Measurements from ENCODE around the gene MAP1B.

MAP1B gene

GRCh38 chr5:72216756-72217155 is 109.5 kb downstream of the MAP1B start:
- DNase-seq (ENCODE audit: low spot score) = no peak
- TF ChIP-seq CTCF (IDR thresholded peaks at IDR 0.05; ENCODE audit: borderline replicate concordance, control extremely low read depth, extremely low read depth, insufficient read depth, missing control alignments) = no peak
- in situ Hi-C loops (cut with MboI; ENCODE audit: low sequenced_read_pairs, unreplicated experiment) = no loop called here

- in situ Hi-C loops (cut with MboI; ENCODE audit: low sequenced_read_pairs, unreplicated experiment) = no loop called here
- no peak for DNase-seq (ENCODE audit: low spot score)
These were observed 113.8 kb downstream of the MAP1B start for GRCh38 chr5:72221099-72221498.

GRCh38 chr5:72221541-72221940 is 114.3 kb downstream of the MAP1B start:
- no peak for DNase-seq (ENCODE audit: low spot score)
- TF ChIP-seq CTCF (IDR thresholded peaks at IDR 0.05; ENCODE audit: borderline replicate concordance, control extremely low read depth, extremely low read depth, insufficient read depth, missing control alignments) = no peak
- in situ Hi-C loops (cut with MboI; ENCODE audit: low sequenced_read_pairs, unreplicated experiment) = no loop called here

More at GRCh38 chr5:72221099-72221498, 113.8 kb downstream of the MAP1B start:
- TF ChIP-seq CTCF (IDR thresholded peaks at IDR 0.05; ENCODE audit: borderline replicate concordance, control extremely low read depth, extremely low read depth, insufficient read depth, missing control alignments) = no peak

- in situ Hi-C loops (cut with MboI; ENCODE audit: low sequenced_read_pairs, unreplicated experiment) = no loop called here
- TF ChIP-seq CTCF (IDR thresholded peaks at IDR 0.05; ENCODE audit: borderline replicate concordance, control extremely low read depth, extremely low read depth, insufficient read depth, missing control alignments) = no peak
- no peak for DNase-seq (ENCODE audit: low spot score)
These were observed 115.2 kb downstream of the MAP1B start for GRCh38 chr5:72222521-72222920.

- DNase-seq (ENCODE audit: low spot score) = no peak
- no peak for TF ChIP-seq CTCF (IDR thresholded peaks at IDR 0.05; ENCODE audit: borderline replicate concordance, control extremely low read depth, extremely low read depth, insufficient read depth, missing control alignments)
- in situ Hi-C loops (cut with MboI; ENCODE audit: low sequenced_read_pairs, unreplicated experiment) = no loop called here
These were observed 116.1 kb downstream of the MAP1B start for GRCh38 chr5:72223371-72223770.

- no peak for DNase-seq (ENCODE audit: low spot score)
- no peak for TF ChIP-seq CTCF (IDR thresholded peaks at IDR 0.05; ENCODE audit: borderline replicate concordance, control extremely low read depth, extremely low read depth, insufficient read depth, missing control alignments)
- in situ Hi-C loops (cut with MboI; ENCODE audit: low sequenced_read_pairs, unreplicated experiment) = no loop called here
These were observed 117.7 kb downstream of the MAP1B start for GRCh38 chr5:72224946-72225463.

- TF ChIP-seq CTCF (IDR thresholded peaks at IDR 0.05; ENCODE audit: borderline replicate concordance, control extremely low read depth, extremely low read depth, insufficient read depth, missing control alignments) = no peak
- no peak for DNase-seq (ENCODE audit: low spot score)
- in situ Hi-C loops (cut with MboI; ENCODE audit: low sequenced_read_pairs, unreplicated experiment) = no loop called here
These were observed 118.5 kb downstream of the MAP1B start for GRCh38 chr5:72225741-72226140.

Data from GM13976 (cell line).